Activated T-helper 1 cell treated with anti-CD3 and anti-CD28 coated beads, Interleukin-12 subunit alpha, Interleukin-12 subunit beta, Interleukin-2, Interleukin-4 antibody, amounts not matched to agents 30 ng/mL and 10 ng/mL and 1 ng/mL, durations not matched to agents 14 hours and 24 hours and 36 hours (primary cell): ENCODE data around the gene EPHB2. TPM values are rescaled to one million over a fixed set of nuclear protein-coding genes. Genes with fewer than 3 reads are reported as not detected.

Experiments used
- DNase-seq: peaks from one replicate; pipeline ENCODE4 v3.0.0; 2021; ENCODE audit warnings: low spot score
- H3K27ac Mint-ChIP-seq: one replicate; pipeline ENCODE4 v1.8.0; 2021; ENCODE audit warnings: mild to moderate bottlenecking, mixed read lengths
- H3K27me3 Mint-ChIP-seq: one replicate; pipeline ENCODE4 v1.8.0; 2022; ENCODE audit warnings: mild to moderate bottlenecking, moderate library complexity, mixed read lengths; ENCODE audit not compliant: insufficient read depth
- H3K36me3 Mint-ChIP-seq: one replicate; pipeline ENCODE4 v1.8.0; 2021; ENCODE audit warnings: low read depth, mixed read lengths
- H3K4me1 Mint-ChIP-seq: one replicate; pipeline ENCODE4 v1.8.0; 2021; ENCODE audit warnings: low read depth, mixed read lengths
- H3K4me3 Mint-ChIP-seq: one replicate; pipeline ENCODE4 v1.8.0; 2021; ENCODE audit warnings: mild to moderate bottlenecking, moderate library complexity, mixed read lengths
- H3K9me3 Mint-ChIP-seq: one replicate; pipeline ENCODE4 v1.8.0; 2021; ENCODE audit warnings: mixed read lengths
- intact Hi-C: fragments of 100-400 bp; cut with micrococcal nuclease; formaldehyde crosslinking; loops from one replicate; pipeline ENCODE4 v1.15.1; 2024
- total RNA-seq: library from RNA; stranded (reverse); gene quantifications from 2 replicates; pipeline ENCODE4 v1.2.3, GENCODE V29; 2022

EPHB2 gene
- total RNA-seq, 1 donor from 2014 or later = not detected

GRCh38 chr1:22953057-22953739 lies 242.6 kb downstream of the EPHB2 start:
- intact Hi-C loops = no loop called here
- DNase-seq = no peak
- no peak overlapping the region for H3K4me3 Mint-ChIP-seq
- no peaks in the 10 kb centered on the region for H3K9me3 Mint-ChIP-seq
- no peak overlapping the region for H3K27ac Mint-ChIP-seq
- H3K27me3 Mint-ChIP-seq = peaks cover 43% of the 10 kb centered on the region
- H3K36me3 Mint-ChIP-seq = no peaks in the 10 kb centered on the region
- H3K4me1 Mint-ChIP-seq = no peaks in the 10 kb centered on the region

GRCh38 chr1:22953740-22954141 lies 243.1 kb downstream of the EPHB2 start:
- Mint-ChIP-seq H3K27ac (no peak overlapping the region), H3K36me3 (no peaks in the 10 kb centered on the region), H3K9me3 (no peaks in the 10 kb centered on the region), H3K4me3 (no peak overlapping the region), H3K27me3 (peaks cover 37% of the 10 kb centered on the region), H3K4me1 (no peaks in the 10 kb centered on the region)
- DNase-seq = no peak
- intact Hi-C loops = no loop called here

GRCh38 chr1:22955146-22955545 lies 244.5 kb downstream of the EPHB2 start:
- peaks cover 40% of the 10 kb centered on the region for H3K27me3 Mint-ChIP-seq
- H3K4me1 Mint-ChIP-seq = no peaks in the 10 kb centered on the region
- H3K4me3 Mint-ChIP-seq = no peak overlapping the region
- intact Hi-C loops = no loop called here
- no peak for DNase-seq
- H3K9me3 Mint-ChIP-seq = no peaks in the 10 kb centered on the region
- no peak overlapping the region for H3K27ac Mint-ChIP-seq
- H3K36me3 Mint-ChIP-seq = no peaks in the 10 kb centered on the region

- Mint-ChIP-seq H3K36me3 (no peaks in the 10 kb centered on the region), H3K27me3 (peaks cover 31% of the 10 kb centered on the region), H3K4me1 (no peaks in the 10 kb centered on the region), H3K4me3 (no peak overlapping the region), H3K27ac (no peak overlapping the region), H3K9me3 (no peaks in the 10 kb centered on the region)
- DNase-seq = no peak
- intact Hi-C loops = no loop called here
Measured at GRCh38 chr1:22957066-22957465, 246.4 kb downstream of the EPHB2 start.

- no peak overlapping the region for H3K4me3 Mint-ChIP-seq
- DNase-seq = no peak
- no peaks in the 10 kb centered on the region for H3K9me3 Mint-ChIP-seq
- no peak overlapping the region for H3K27ac Mint-ChIP-seq
- intact Hi-C loops = no loop called here
- H3K27me3 Mint-ChIP-seq = peaks cover 25% of the 10 kb centered on the region
- no peaks in the 10 kb centered on the region for H3K36me3 Mint-ChIP-seq
- H3K4me1 Mint-ChIP-seq = no peaks in the 10 kb centered on the region
Measured at GRCh38 chr1:22958556-22958955, 247.9 kb downstream of the EPHB2 start.

- DNase-seq = no peak
- Mint-ChIP-seq H3K27me3 (peaks cover 16% of the 10 kb centered on the region), H3K4me1 (no peaks in the 10 kb centered on the region), H3K36me3 (no peaks in the 10 kb centered on the region), H3K27ac (no peak overlapping the region), H3K9me3 (no peaks in the 10 kb centered on the region), H3K4me3 (no peak overlapping the region)
- intact Hi-C loops = no loop called here
Measured at GRCh38 chr1:22959545-22960360, 249.1 kb downstream of the EPHB2 start.

GRCh38 chr1:22962558-22962957 lies 251.9 kb downstream of the EPHB2 start:
- DNase-seq = no peak
- intact Hi-C loops = no loop called here
- Mint-ChIP-seq H3K9me3 (peaks cover 5% of the 10 kb centered on the region), H3K4me1 (no peaks in the 10 kb centered on the region), H3K27me3 (peaks cover 12% of the 10 kb centered on the region), H3K4me3 (no peak overlapping the region), H3K27ac (no peak overlapping the region), H3K36me3 (no peaks in the 10 kb centered on the region)

DNA sequence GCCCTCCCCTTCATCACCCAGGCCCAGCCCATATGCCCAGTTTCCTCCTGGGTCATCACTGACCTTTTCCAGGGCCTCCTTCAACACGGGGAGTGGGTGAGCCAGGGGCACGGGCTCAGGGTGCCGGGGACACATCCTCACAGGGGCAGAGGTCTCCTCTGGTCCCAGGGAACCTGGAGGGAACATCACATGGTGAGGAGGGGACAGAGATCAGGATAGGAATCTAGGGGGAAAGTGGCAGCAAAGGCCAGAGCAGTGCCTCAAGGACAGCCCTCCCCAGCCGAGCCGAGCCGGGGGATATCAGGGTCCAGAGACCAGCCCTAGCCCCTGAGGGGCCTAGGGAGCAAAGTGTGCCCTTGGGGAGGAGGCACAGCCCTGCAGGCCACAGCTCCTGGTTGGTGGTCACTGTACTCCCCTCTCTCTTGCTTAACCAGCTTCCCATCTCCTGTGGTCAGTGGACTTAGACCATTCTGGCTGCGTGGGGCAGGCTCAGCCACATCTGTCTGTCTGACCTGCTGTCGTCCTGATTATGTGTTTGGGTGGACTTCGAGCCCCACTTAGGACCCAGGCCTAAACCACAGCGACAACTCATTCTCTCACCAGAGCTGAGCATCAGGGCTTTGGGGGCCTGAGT lies 252.5 kb downstream of the EPHB2 start:
- Mint-ChIP-seq H3K4me3 (no peak overlapping the region), H3K36me3 (no peaks in the 10 kb centered on the region), H3K27ac (no peak overlapping the region), H3K27me3 (peaks cover 12% of the 10 kb centered on the region), H3K4me1 (no peaks in the 10 kb centered on the region), H3K9me3 (peaks cover 5% of the 10 kb centered on the region)
- intact Hi-C loops = no loop called here
- DNase-seq = no peak

DNA sequence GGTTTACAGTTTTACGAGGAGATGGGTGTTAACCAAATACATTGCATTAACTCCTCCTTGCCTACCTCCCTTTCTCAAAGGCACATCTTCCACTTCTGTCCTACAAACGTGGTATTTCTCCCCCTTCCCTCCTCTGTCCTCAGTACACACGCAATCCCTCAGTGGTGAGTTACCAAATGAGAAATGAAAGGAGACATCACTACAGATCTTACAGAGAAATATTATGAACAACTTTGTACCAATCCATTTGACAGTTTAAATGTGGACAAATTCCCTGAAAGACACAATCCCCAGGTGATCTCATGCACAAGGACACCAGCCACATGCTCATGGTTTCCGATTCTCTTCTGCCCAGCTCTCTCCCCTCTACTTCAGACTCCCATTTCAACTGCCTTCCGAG lies 255.7 kb downstream of the EPHB2 start:
- DNase-seq = no peak
- no peaks in the 10 kb centered on the region for H3K36me3 Mint-ChIP-seq
- no peak overlapping the region for H3K27ac Mint-ChIP-seq
- H3K27me3 Mint-ChIP-seq = peaks cover 27% of the 10 kb centered on the region
- intact Hi-C loops = no loop called here
- H3K9me3 Mint-ChIP-seq = peaks cover 5% of the 10 kb centered on the region
- no peak overlapping the region for H3K4me3 Mint-ChIP-seq
- H3K4me1 Mint-ChIP-seq = no peaks in the 10 kb centered on the region

DNA sequence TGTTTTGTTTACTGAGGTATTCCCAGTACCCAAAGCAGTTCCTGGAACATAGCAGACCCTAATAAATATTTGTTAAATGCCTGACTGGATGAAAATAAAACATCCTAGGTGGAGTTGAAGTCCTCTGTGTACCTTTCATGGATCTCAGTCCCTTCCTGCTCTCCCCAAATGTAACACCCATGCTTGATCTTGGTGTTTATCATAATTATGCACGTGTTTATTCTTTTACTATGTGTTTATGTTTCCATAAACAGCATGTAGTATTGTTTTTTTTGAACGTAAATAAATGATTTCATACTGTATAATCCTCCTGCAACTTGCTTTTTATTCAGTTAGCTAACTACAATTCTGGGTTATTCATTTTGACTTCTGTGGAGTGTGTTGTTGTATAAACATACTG lies 257.2 kb downstream of the EPHB2 start:
- DNase-seq = no peak
- intact Hi-C loops = no loop called here
- Mint-ChIP-seq H3K27ac (no peak overlapping the region), H3K9me3 (peaks cover 5% of the 10 kb centered on the region), H3K4me1 (no peaks in the 10 kb centered on the region), H3K36me3 (no peaks in the 10 kb centered on the region), H3K27me3 (peaks cover 38% of the 10 kb centered on the region), H3K4me3 (no peak overlapping the region)

GRCh38 chr1:22969304-22969709 lies 258.7 kb downstream of the EPHB2 start:
- Mint-ChIP-seq H3K4me1 (no peaks in the 10 kb centered on the region), H3K27me3 (peaks cover 40% of the 10 kb centered on the region)
- DNase-seq = no peak

GRCh38 chr1:22970096-22970495 lies 259.5 kb downstream of the EPHB2 start:
- H3K36me3 Mint-ChIP-seq = no peaks in the 10 kb centered on the region
- intact Hi-C loops = loop anchor here (10.0 kb wide), 1 partner anchor 435 kb away; no protein-coding TSS in a partner anchor

More at GRCh38 chr1:22969304-22969709, 258.7 kb downstream of the EPHB2 start:
- intact Hi-C loops = no loop called here
- Mint-ChIP-seq H3K4me3 (no peak overlapping the region), H3K9me3 (peaks cover 5% of the 10 kb centered on the region), H3K27ac (no peak overlapping the region), H3K36me3 (no peaks in the 10 kb centered on the region)

More at GRCh38 chr1:22970096-22970495, 259.5 kb downstream of the EPHB2 start:
- H3K27me3 Mint-ChIP-seq = peaks cover 44% of the 10 kb centered on the region
- H3K4me1 Mint-ChIP-seq = no peaks in the 10 kb centered on the region
- no peak overlapping the region for H3K4me3 Mint-ChIP-seq
- H3K27ac Mint-ChIP-seq = no peak overlapping the region
- peaks cover 5% of the 10 kb centered on the region for H3K9me3 Mint-ChIP-seq
- DNase-seq = no peak
